Right ventricle myocardium inferior (tissue), 1 donor: ENCODE data around the gene MACROD2. TPM values are rescaled to one million over a fixed set of nuclear protein-coding genes. Genes with fewer than 3 reads are reported as not detected.
"Not testable (repeated sequence)": the region's sequence is repeated elsewhere in the genome, so short reads cannot be mapped to it uniquely, and the experiment has no call there.

Source experiments
- ATAC-seq: fragments of 200-7000 bp; cut with Tn5 transposase; one replicate; pipeline ENCODE4 v1.9.1; 2020; ENCODE audit warnings: mild to moderate bottlenecking, moderate library complexity
- DNase-seq: peaks from one replicate; pipeline ENCODE4 v3.0.0; 2021; ENCODE audit errors: missing footprints
- intact Hi-C: fragments of 100-400 bp; cut with DNase I; formaldehyde crosslinking; loops from one replicate; pipeline ENCODE4 v1.11.0; 2022
- total RNA-seq: library from RNA; stranded (reverse); fragmentation: NEBNext Ultra II Directional; extraction: Animal tissue kit (Norgen Biotek cat#: 25700); gene quantifications from one replicate; pipeline ENCODE4 v1.2.1, GENCODE V29; 2021
- donor health status: DM: no; HTN: yes; CAD: no; lungs with severe emphysema.

The MACROD2 gene
- total RNA-seq, 1 donor from 2014 or later, result 5.0 TPM

- DNase-seq, result no peak
- intact Hi-C loops, result no loop called here
- ATAC-seq, result no peak
These were observed 989.0 kb downstream of the MACROD2 start for GRCh38 chr20:14984305-14984704.

GRCh38 chr20:14984768-14985622, 989.7 kb downstream of the MACROD2 start:
- DNase-seq (no peak), ATAC-seq (no peak)
- intact Hi-C loops, result no loop called here

- intact Hi-C loops, result no loop called here
- ATAC-seq (no peak), DNase-seq (no peak)
These were observed 990.8 kb downstream of the MACROD2 start for GRCh38 chr20:14986026-14986655.

GRCh38 chr20:14986656-14987055, 991.3 kb downstream of the MACROD2 start:
- DNase-seq (no peak), ATAC-seq (no peak)
- intact Hi-C loops, result no loop called here

- no peak for DNase-seq
- ATAC-seq, result no peak
- intact Hi-C loops, result no loop called here
These were observed 994.4 kb downstream of the MACROD2 start for GRCh38 chr20:14989535-14990290.

GRCh38 chr20:14991023-14991422, 995.7 kb downstream of the MACROD2 start:
- no peak for ATAC-seq
- no peak for DNase-seq
- intact Hi-C loops, result no loop called here

- DNase-seq, result no peak
- ATAC-seq, result no peak
- intact Hi-C loops, result no loop called here
These were observed 996.8 kb downstream of the MACROD2 start for GRCh38 chr20:14992153-14992552.

GRCh38 chr20:14992961-14993360, 997.6 kb downstream of the MACROD2 start:
- ATAC-seq (no peak), DNase-seq (no peak)
- intact Hi-C loops, result no loop called here

- no peak for DNase-seq
- intact Hi-C loops, result no loop called here
- no peak for ATAC-seq
These were observed 1001.8 kb downstream of the MACROD2 start for GRCh38 chr20:14996883-14997672.

GRCh38 chr20:14997791-14998190, 1002.5 kb downstream of the MACROD2 start:
- intact Hi-C loops, result no loop called here
- no peak for ATAC-seq
- DNase-seq, result no peak

- no peak for DNase-seq
- peak; percentile 69 for ATAC-seq
- intact Hi-C loops, result no loop called here
These were observed 1010.1 kb downstream of the MACROD2 start for GRCh38 chr20:15005300-15005986.

GRCh38 chr20:15011631-15012030, 1016.3 kb downstream of the MACROD2 start:
- DNase-seq, result no peak
- intact Hi-C loops, result no loop called here
- no peak for ATAC-seq

GRCh38 chr20:15012566-15012965, 1017.2 kb downstream of the MACROD2 start:
- intact Hi-C loops, result no loop called here
- no peak for DNase-seq
- ATAC-seq, result no peak

- intact Hi-C loops, ATAC-seq, DNase-seq: not testable (repeated sequence)
These were observed 1021.6 kb downstream of the MACROD2 start for GRCh38 chr20:15016875-15017274.

GRCh38 chr20:15018966-15019365, 1023.6 kb downstream of the MACROD2 start:
- intact Hi-C loops, result no loop called here
- no peak for ATAC-seq

GRCh38 chr20:15020845-15021244, 1025.5 kb downstream of the MACROD2 start:
- no peak for DNase-seq
- intact Hi-C loops, result no loop called here
- ATAC-seq, result no peak

More at GRCh38 chr20:15018966-15019365, 1023.6 kb downstream of the MACROD2 start:
- DNase-seq, result no peak

GRCh38 chr20:15022921-15023320, 1027.6 kb downstream of the MACROD2 start:
- ATAC-seq (no peak), DNase-seq (no peak)
- intact Hi-C loops, result no loop called here

- DNase-seq (no peak), ATAC-seq (no peak)
- intact Hi-C loops, result no loop called here
These were observed 1031.4 kb downstream of the MACROD2 start for GRCh38 chr20:15026759-15027158.
